Neural cell (in vitro differentiated cells): ENCODE data around the gene ATG4A. TPM values are rescaled to one million over a fixed set of nuclear protein-coding genes. Genes with fewer than 3 reads are reported as not detected.

Experiments used
- H2AFZ ChIP-seq: fragments of 200-600, 300-800 bp; sonication (generic), shearing (Covaris generic); 2 replicates; pipeline ENCODE4 v1.6.0; 2014; ENCODE audit warnings: low read depth, mild to moderate bottlenecking, antibody characterized with exemption, low read length, moderate library complexity
- H3F3A ChIP-seq: fragments of 200-600 bp; shearing (Covaris generic); 2 replicates; pipeline ENCODE4 v1.6.1; 2016; ENCODE audit warnings: mild to moderate bottlenecking, moderate library complexity, mixed read lengths, antibody characterized with exemption, low read length; ENCODE audit not compliant: insufficient read depth, poor library complexity, severe bottlenecking
- H3K27ac ChIP-seq: fragments of 200-600, 300-800 bp; sonication (generic), shearing (Covaris generic); 2 replicates; pipeline ENCODE4 v1.5.1; 2014; ENCODE audit warnings: mild to moderate bottlenecking, low read length, moderate library complexity
- H3K27me3 ChIP-seq: fragments of 300-800, 200-600 bp; sonication (generic), shearing (Covaris generic); 2 replicates; pipeline ENCODE4 v1.6.0; 2014; ENCODE audit warnings: mild to moderate bottlenecking, low read depth, low read length, moderate library complexity; ENCODE audit not compliant: insufficient read depth
- H3K36me3 ChIP-seq: fragments of 300-800, 200-600 bp; sonication (generic), shearing (Covaris generic); 2 replicates; pipeline ENCODE4 v1.5.1; 2014; ENCODE audit warnings: mild to moderate bottlenecking, antibody characterized with exemption, low read length, moderate library complexity; ENCODE audit not compliant: insufficient read depth
- H3K4me2 ChIP-seq: fragments of 300-800, 200-600 bp; sonication (generic), shearing (Covaris generic); 2 replicates; pipeline ENCODE4 v1.6.0; 2014; ENCODE audit warnings: mild to moderate bottlenecking, low read length
- H3K4me3 ChIP-seq: fragments of 300-800, 200-600 bp; sonication (generic), shearing (Covaris generic); 2 replicates; pipeline ENCODE4 v1.5.1; 2014; ENCODE audit warnings: mild to moderate bottlenecking, low read length, moderate library complexity
- H3K79me2 ChIP-seq: fragments of 200-600 bp; shearing (Covaris generic); replicated peaks from 2 replicates; pipeline ENCODE4 v1.6.0; 2014; ENCODE audit warnings: mild to moderate bottlenecking, low read length, moderate library complexity; ENCODE audit not compliant: insufficient read depth
- H3K9ac ChIP-seq: fragments of 300-800, 200-600 bp; sonication (generic), shearing (Covaris generic); 2 replicates; pipeline ENCODE4 v1.6.1; 2016; ENCODE audit warnings: mild to moderate bottlenecking, low read length, mixed read lengths
- H3K9me2 ChIP-seq: fragments of 200-600 bp; shearing (Covaris generic); 2 replicates; pipeline ENCODE4 v1.6.1; 2016; ENCODE audit warnings: mild to moderate bottlenecking, low read length, mixed read lengths; ENCODE audit not compliant: insufficient read depth
- H3K9me3 ChIP-seq: fragments of 200-600, 300-800 bp; sonication (generic), shearing (Covaris generic); 2 replicates; pipeline ENCODE4 v1.6.1; 2016; ENCODE audit warnings: mild to moderate bottlenecking, mixed run types, low read length, moderate library complexity, mixed read lengths
- H4K20me1 ChIP-seq: fragments of 200-600 bp; shearing (Covaris generic); 2 replicates; pipeline ENCODE4 v1.6.1; 2016; ENCODE audit warnings: mild to moderate bottlenecking, mixed run types; ENCODE audit not compliant: insufficient read depth
- CTCF ChIP-seq: fragments of 450-650 bp; IDR thresholded peaks from 2 replicates; pipeline ENCODE4 v1.5.1; 2014; ENCODE audit warnings: antibody characterized with exemption, mild to moderate bottlenecking, moderate library complexity; ENCODE audit not compliant: poor library complexity, severe bottlenecking
- EP300 ChIP-seq: fragments of 450-650 bp; conservative IDR thresholded peaks from 2 replicates; pipeline ENCODE4 v1.6.1; 2014; ENCODE audit warnings: antibody characterized with exemption, mild to moderate bottlenecking, moderate library complexity; ENCODE audit not compliant: poor library complexity, severe bottlenecking
- EZH2 ChIP-seq: fragments of 200-600, 300-800 bp; shearing (Covaris generic), sonication (generic); IDR thresholded peaks from 2 replicates; pipeline ENCODE4 v1.6.1; 2014; ENCODE audit warnings: antibody characterized with exemption, low read length, borderline replicate concordance, mild to moderate bottlenecking; ENCODE audit not compliant: insufficient read depth, poor library complexity, severe bottlenecking
- MXI1 ChIP-seq: fragments of 450-650 bp; conservative IDR thresholded peaks from 2 replicates; pipeline ENCODE4 v1.6.1; 2014; ENCODE audit warnings: antibody characterized with exemption, mild to moderate bottlenecking; ENCODE audit not compliant: poor library complexity, severe bottlenecking
- POLR2AphosphoS5 ChIP-seq: IDR thresholded peaks from 2 replicates; pipeline ENCODE4 v1.6.1; 2012
- RAD21 ChIP-seq: fragments of 450-650 bp; conservative IDR thresholded peaks from 2 replicates; pipeline ENCODE4 v1.6.1; 2014; ENCODE audit warnings: antibody characterized with exemption, mild to moderate bottlenecking, moderate library complexity
- REST ChIP-seq: IDR thresholded peaks from 2 replicates; pipeline ENCODE4 v1.6.1; 2012; ENCODE audit warnings: borderline replicate concordance
- SMC3 ChIP-seq: fragments of 450-650 bp; conservative IDR thresholded peaks from 2 replicates; pipeline ENCODE4 v1.6.1; 2014; ENCODE audit warnings: antibody characterized with exemption, mild to moderate bottlenecking, moderate library complexity; ENCODE audit not compliant: poor library complexity
- TAF1 ChIP-seq: IDR thresholded peaks from 2 replicates; pipeline ENCODE4 v1.6.1; 2012; ENCODE audit warnings: low read depth
- polyA plus RNA-seq: library from polyadenylated mRNA; depleted of rRNA; stranded (reverse); fragments of >200 nt; gene quantifications from 2 replicates; pipeline ENCODE4 v1.2.3, GENCODE V29; 2014

ATG4A gene
- polyA plus RNA-seq, 1 donor from 2014 or later, result 20.4 TPM

GRCh38 chrX:108138814-108139702, 47.5 kb downstream of the ATG4A start:
- Histone ChIP-seq H2AFZ (no peak overlapping the region), H3K9me3 (no peaks in the 10 kb centered on the region), H3K36me3 (no peaks in the 10 kb centered on the region), H3K4me3 (no peak overlapping the region), H3K79me2 (no peaks in the 10 kb centered on the region), H4K20me1 (no peaks in the 10 kb centered on the region), H3K9me2 (no peaks in the 10 kb centered on the region), H3K27me3 (no peaks in the 10 kb centered on the region), H3K9ac (no peak overlapping the region), H3K27ac (no peak overlapping the region), H3F3A (no peaks in the 10 kb centered on the region), H3K4me2 (no peak overlapping the region)
- TF ChIP-seq EP300, result no peak

- Histone ChIP-seq H3K9ac (no peak overlapping the region), H3K9me2 (no peaks in the 10 kb centered on the region), H3K4me3 (no peak overlapping the region), H3K36me3 (no peaks in the 10 kb centered on the region), H2AFZ (no peak overlapping the region), H3K27me3 (no peaks in the 10 kb centered on the region), H3K4me2 (no peak overlapping the region), H3K9me3 (no peaks in the 10 kb centered on the region), H3K27ac (no peak overlapping the region), H3K79me2 (no peaks in the 10 kb centered on the region), H3F3A (no peaks in the 10 kb centered on the region), H4K20me1 (no peaks in the 10 kb centered on the region)
- no peak for TF ChIP-seq REST
- TF ChIP-seq SMC3, result no peak
- no peak for TF ChIP-seq MXI1
- no peak for TF ChIP-seq EP300
Measured at GRCh38 chrX:108148524-108148923, 56.9 kb downstream of the ATG4A start.

- Histone ChIP-seq H3K36me3 (no peaks in the 10 kb centered on the region), H3K4me3 (no peak overlapping the region), H4K20me1 (no peaks in the 10 kb centered on the region), H2AFZ (no peak overlapping the region), H3K27me3 (no peaks in the 10 kb centered on the region), H3K9me2 (no peaks in the 10 kb centered on the region), H3K79me2 (no peaks in the 10 kb centered on the region), H3K9me3 (no peaks in the 10 kb centered on the region), H3K9ac (no peak overlapping the region), H3K27ac (no peak overlapping the region), H3K4me2 (no peak overlapping the region), H3F3A (no peaks in the 10 kb centered on the region)
- TF ChIP-seq TAF1, result no peak
- TF ChIP-seq EZH2, result no peak
- no peak for TF ChIP-seq CTCF
- TF ChIP-seq REST, result no peak
- no peak for TF ChIP-seq MXI1
- no peak for TF ChIP-seq SMC3
- no peak for TF ChIP-seq RAD21
- no peak for TF ChIP-seq EP300
- no peak for TF ChIP-seq POLR2AphosphoS5
Measured at GRCh38 chrX:108156082-108156481, 64.5 kb downstream of the ATG4A start.
